HG03060 (cell line): ENCODE data around the gene ABR.
"Not testable (repeated sequence)": the region's sequence is repeated elsewhere in the genome, so short reads cannot be mapped to it uniquely, and the experiment has no call there.

Experiments used
- ATAC-seq: cut with Tn5 transposase; IDR thresholded peaks from one replicate; pipeline ENCODE4 v1.9.1; 2021; ENCODE audit warnings: low read depth, moderate number of reproducible peaks; ENCODE audit not compliant: unreplicated experiment

ABR gene

GRCh38 chr17:1074886-1075605 is 104.7 kb downstream of the ABR start:
- ATAC-seq: no peak

GRCh38 chr17:1073963-1074625 is 105.7 kb downstream of the ABR start:
- ATAC-seq: not testable (repeated sequence)

- ATAC-seq: no peak
Observed at GRCh38 chr17:1073241-1073962, 106.4 kb downstream of the ABR start.

GRCh38 chr17:1072551-1072961 is 107.2 kb downstream of the ABR start:
- no peak for ATAC-seq

- no peak for ATAC-seq
Observed at GRCh38 chr17:1071103-1071825, 108.5 kb downstream of the ABR start.

GRCh38 chr17:1070411-1070810 is 109.4 kb downstream of the ABR start:
- ATAC-seq: no peak

- ATAC-seq: no peak
Observed at GRCh38 chr17:1069847-1070246, 109.9 kb downstream of the ABR start.

GRCh38 chr17:1068356-1068755 is 111.4 kb downstream of the ABR start:
- no peak for ATAC-seq

- no peak for ATAC-seq
Observed at GRCh38 chr17:1067282-1067956, 112.4 kb downstream of the ABR start.

- not testable (repeated sequence) for ATAC-seq
Observed at GRCh38 chr17:1065416-1065815, 114.4 kb downstream of the ABR start.

- no peak for ATAC-seq
Observed at GRCh38 chr17:1060991-1061390, 118.8 kb downstream of the ABR start.

- no peak for ATAC-seq
Observed at GRCh38 chr17:1059131-1059795, 120.5 kb downstream of the ABR start.

- ATAC-seq: no peak
Observed at GRCh38 chr17:1058423-1059130, 121.2 kb downstream of the ABR start.

- no peak for ATAC-seq
Observed at GRCh38 chr17:1056761-1057160, 123.0 kb downstream of the ABR start.

- no peak for ATAC-seq
Observed at GRCh38 chr17:1055751-1056645, 123.8 kb downstream of the ABR start.

- ATAC-seq: no peak
Observed at GRCh38 chr17:1055231-1055630, 124.5 kb downstream of the ABR start.

GRCh38 chr17:1054656-1055055 is 125.1 kb downstream of the ABR start:
- no peak for ATAC-seq

- ATAC-seq: no peak
Observed at GRCh38 chr17:1053661-1054360, 126.0 kb downstream of the ABR start.
